SHP77 treated with DMSO at 0.1 percent for 48 hours (cell line): Measurements from ENCODE around the gene ARAP3.
A peak's percentile ranks its signal among the peaks of the same experiment; 100 is the strongest.

Experiments
- DNase-seq: peaks from one replicate; lab custom pipeline; 2025; lab: John Stamatoyannopoulos, UW

Gene ARAP3

GRCh38 chr5:141639357-141640050 lies 42.5 kb downstream of the ARAP3 start:
- no peak for DNase-seq

GRCh38 chr5:141638771-141639170 lies 43.3 kb downstream of the ARAP3 start:
- no peak for DNase-seq

- DNase-seq = no peak
These were observed 44.1 kb downstream of the ARAP3 start for GRCh38 chr5:141637767-141638419.

GRCh38 chr5:141637123-141637766 lies 44.8 kb downstream of the ARAP3 start:
- DNase-seq = no peak

- DNase-seq = peak; percentile 60
These were observed 45.5 kb downstream of the ARAP3 start, which contains the start of the genes HDAC3 and RELL2 for GRCh38 chr5:141636413-141637122. HDAC3 (minus strand) TSS chr5:141636849; CDS start chr5:141636790, 59 bp downstream. RELL2 (plus strand) TSS chr5:141636997; CDS start chr5:141638226, 1,229 bp downstream.

- DNase-seq = no peak
These were observed 46.0 kb downstream of the ARAP3 start for GRCh38 chr5:141636106-141636412.

- no peak for DNase-seq
These were observed 46.4 kb downstream of the ARAP3 start for GRCh38 chr5:141635646-141636045.

GRCh38 chr5:141634720-141635119 lies 47.3 kb downstream of the ARAP3 start:
- DNase-seq = no peak

- DNase-seq = no peak
These were observed 48.0 kb downstream of the ARAP3 start for GRCh38 chr5:141633871-141634561.

- DNase-seq = no peak
These were observed 49.4 kb downstream of the ARAP3 start for GRCh38 chr5:141632650-141633049.

GRCh38 chr5:141630570-141631140 lies 51.4 kb downstream of the ARAP3 start:
- DNase-seq = no peak

- DNase-seq = no peak
These were observed 53.7 kb downstream of the ARAP3 start for GRCh38 chr5:141628175-141628788.

- DNase-seq = no peak
These were observed 58.4 kb downstream of the ARAP3 start for GRCh38 chr5:141623611-141624010.

GRCh38 chr5:141623186-141623585 lies 58.8 kb downstream of the ARAP3 start:
- DNase-seq = no peak

- DNase-seq = peak; percentile 86
These were observed 63.1 kb downstream of the ARAP3 start, which contains the start of gene DIAPH1 for GRCh38 chr5:141618804-141619554. DIAPH1 (minus strand) TSS chr5:141619000; CDS start chr5:141618914, 86 bp downstream.

- DNase-seq = peak; percentile 57
These were observed 63.8 kb downstream of the ARAP3 start for GRCh38 chr5:141618030-141618803.

- no peak for DNase-seq
These were observed 64.4 kb downstream of the ARAP3 start for GRCh38 chr5:141617682-141618029.

- no peak for DNase-seq
These were observed 64.9 kb downstream of the ARAP3 start for GRCh38 chr5:141617128-141617527.

GRCh38 chr5:141615991-141616720 lies 65.9 kb downstream of the ARAP3 start:
- no peak for DNase-seq
